Chondrocyte (in vitro differentiated cells): ENCODE measurements around the gene STRA8. TPM values are rescaled to one million over a fixed set of nuclear protein-coding genes. Genes with fewer than 3 reads are reported as not detected.

Experiments used
- DNase-seq: peaks from one replicate; pipeline ENCODE4 v3.0.0; 2021; ENCODE audit warnings: mixed read lengths, low spot score
- H3K27ac Mint-ChIP-seq: one replicate; pipeline ENCODE4 v1.8.0; 2021; ENCODE audit warnings: mild to moderate bottlenecking, moderate library complexity, mixed read lengths; ENCODE audit not compliant: unreplicated experiment
- H3K27me3 Mint-ChIP-seq: 2 replicates; pipeline ENCODE4 v1.8.0; 2021; ENCODE audit warnings: low read depth, mixed read lengths
- H3K36me3 Mint-ChIP-seq: 2 replicates; pipeline ENCODE4 v1.8.0; 2021; ENCODE audit warnings: low read depth, mixed read lengths
- H3K4me1 Mint-ChIP-seq: 2 replicates; pipeline ENCODE4 v1.8.0; 2021; ENCODE audit warnings: low read depth, mild to moderate bottlenecking, mixed read lengths
- H3K4me3 Mint-ChIP-seq: one replicate; pipeline ENCODE4 v1.8.0; 2021; ENCODE audit warnings: mild to moderate bottlenecking, moderate library complexity, mixed read lengths; ENCODE audit not compliant: unreplicated experiment
- H3K9me3 Mint-ChIP-seq: 2 replicates; pipeline ENCODE4 v1.8.0; 2021; ENCODE audit warnings: low read depth, mixed read lengths
- long read RNA-seq: library from polyadenylated mRNA; stranded (forward); transcript quantifications from one replicate; pipeline ENCODE4 v2.0.0, GENCODE V29; 2021
- total RNA-seq: library from RNA; stranded (reverse); gene quantifications from 3 replicates; pipeline ENCODE4 v1.2.1, GENCODE V29; 2021
- TF ChIP-seq, protein P1 (sequence below): fragments of 200-600 bp; sonication (generic); IDR thresholded peaks from 2 replicates; pipeline ENCODE4 v1.5.0; 2021; ENCODE audit warnings: antibody characterized with exemption, mild to moderate bottlenecking, moderate library complexity

Gene STRA8, protein sequence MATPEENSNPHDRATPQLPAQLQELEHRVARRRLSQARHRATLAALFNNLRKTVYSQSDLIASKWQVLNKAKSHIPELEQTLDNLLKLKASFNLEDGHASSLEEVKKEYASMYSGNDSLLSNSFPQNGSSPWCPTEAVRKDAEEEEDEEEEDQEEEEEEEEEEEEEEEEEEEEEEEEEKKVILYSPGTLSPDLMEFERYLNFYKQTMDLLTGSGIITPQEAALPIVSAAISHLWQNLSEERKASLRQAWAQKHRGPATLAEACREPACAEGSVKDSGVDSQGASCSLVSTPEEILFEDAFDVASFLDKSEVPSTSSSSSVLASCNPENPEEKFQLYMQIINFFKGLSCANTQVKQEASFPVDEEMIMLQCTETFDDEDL
- total RNA-seq: not detected in 3 replicates
- long read RNA-seq: 0 reads

DNA sequence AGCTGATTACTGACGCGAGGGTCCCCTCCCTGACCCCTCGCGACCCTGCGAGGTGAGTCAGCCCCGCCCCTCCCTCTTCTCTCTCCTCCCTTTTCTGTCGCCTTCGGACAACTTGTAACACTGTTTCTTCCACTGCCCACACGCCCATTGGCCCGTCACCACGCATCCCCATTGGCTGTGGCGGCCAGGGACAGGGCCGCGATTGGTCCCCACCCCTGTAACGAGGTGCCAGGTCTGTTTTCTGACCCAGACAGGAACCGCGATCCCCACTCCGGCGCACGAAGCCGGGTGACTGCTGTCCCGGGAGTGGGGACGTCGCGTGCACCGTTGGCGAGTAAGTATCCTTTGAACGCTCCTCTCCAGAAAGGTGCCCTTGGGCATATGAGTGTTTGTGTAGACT, at the start of gene STRA8:
TSS of gene STRA8 (plus strand) at position 269 of the 400 bp plus-strand sequence. CDS start 6,687 bp downstream, outside the sequence.
- Mint-ChIP-seq H3K27me3 (no peaks in the 10 kb centered on the region), H3K36me3 (no peaks in the 10 kb centered on the region), H3K4me1 (peaks cover 4% of the 10 kb centered on the region), H3K27ac (no peak within 1 kb of the TSS), H3K4me3 (no peak within 1 kb of the TSS), H3K9me3 (no peaks in the 10 kb centered on the region)
- no peak for DNase-seq
- TF ChIP-seq, protein P1, sequence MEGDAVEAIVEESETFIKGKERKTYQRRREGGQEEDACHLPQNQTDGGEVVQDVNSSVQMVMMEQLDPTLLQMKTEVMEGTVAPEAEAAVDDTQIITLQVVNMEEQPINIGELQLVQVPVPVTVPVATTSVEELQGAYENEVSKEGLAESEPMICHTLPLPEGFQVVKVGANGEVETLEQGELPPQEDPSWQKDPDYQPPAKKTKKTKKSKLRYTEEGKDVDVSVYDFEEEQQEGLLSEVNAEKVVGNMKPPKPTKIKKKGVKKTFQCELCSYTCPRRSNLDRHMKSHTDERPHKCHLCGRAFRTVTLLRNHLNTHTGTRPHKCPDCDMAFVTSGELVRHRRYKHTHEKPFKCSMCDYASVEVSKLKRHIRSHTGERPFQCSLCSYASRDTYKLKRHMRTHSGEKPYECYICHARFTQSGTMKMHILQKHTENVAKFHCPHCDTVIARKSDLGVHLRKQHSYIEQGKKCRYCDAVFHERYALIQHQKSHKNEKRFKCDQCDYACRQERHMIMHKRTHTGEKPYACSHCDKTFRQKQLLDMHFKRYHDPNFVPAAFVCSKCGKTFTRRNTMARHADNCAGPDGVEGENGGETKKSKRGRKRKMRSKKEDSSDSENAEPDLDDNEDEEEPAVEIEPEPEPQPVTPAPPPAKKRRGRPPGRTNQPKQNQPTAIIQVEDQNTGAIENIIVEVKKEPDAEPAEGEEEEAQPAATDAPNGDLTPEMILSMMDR: no peak

DNA sequence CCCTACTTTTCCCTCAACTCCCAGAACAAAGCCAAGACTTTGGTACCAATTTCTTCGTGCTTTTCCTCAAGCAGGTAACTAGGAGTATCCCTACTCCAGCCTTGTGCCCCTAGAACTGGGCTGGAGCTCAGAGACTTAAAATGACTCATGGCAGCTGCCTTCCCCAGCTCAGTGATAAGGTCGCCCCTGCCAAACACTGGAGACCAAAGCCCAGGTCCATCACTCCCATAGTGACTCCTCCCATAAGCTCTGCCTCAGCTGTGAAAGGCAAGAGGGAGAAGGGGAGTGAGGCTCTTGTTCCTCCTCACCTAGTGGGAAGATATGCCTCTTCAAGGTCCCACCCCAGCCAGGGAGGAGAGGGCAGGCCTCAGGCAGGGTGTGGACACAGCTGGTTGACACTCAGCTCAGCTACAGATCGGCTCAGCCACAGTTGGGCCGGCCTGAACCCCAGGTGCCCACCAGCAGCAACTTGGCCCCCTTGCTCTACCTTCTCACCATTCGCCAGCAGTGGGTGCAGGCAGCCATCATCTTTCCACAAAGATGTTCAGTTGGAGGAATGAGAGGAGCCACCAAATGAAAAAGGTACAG, 49.3 kb upstream of the STRA8 start:
- Mint-ChIP-seq H3K36me3 (peaks cover 57% of the 10 kb centered on the region), H3K27me3 (no peaks in the 10 kb centered on the region), H3K27ac (no peak overlapping the region), H3K9me3 (peaks cover 32% of the 10 kb centered on the region), H3K4me3 (no peak overlapping the region), H3K4me1 (no peaks in the 10 kb centered on the region)
- no peak for DNase-seq
- TF ChIP-seq, protein P1: no peak

DNA sequence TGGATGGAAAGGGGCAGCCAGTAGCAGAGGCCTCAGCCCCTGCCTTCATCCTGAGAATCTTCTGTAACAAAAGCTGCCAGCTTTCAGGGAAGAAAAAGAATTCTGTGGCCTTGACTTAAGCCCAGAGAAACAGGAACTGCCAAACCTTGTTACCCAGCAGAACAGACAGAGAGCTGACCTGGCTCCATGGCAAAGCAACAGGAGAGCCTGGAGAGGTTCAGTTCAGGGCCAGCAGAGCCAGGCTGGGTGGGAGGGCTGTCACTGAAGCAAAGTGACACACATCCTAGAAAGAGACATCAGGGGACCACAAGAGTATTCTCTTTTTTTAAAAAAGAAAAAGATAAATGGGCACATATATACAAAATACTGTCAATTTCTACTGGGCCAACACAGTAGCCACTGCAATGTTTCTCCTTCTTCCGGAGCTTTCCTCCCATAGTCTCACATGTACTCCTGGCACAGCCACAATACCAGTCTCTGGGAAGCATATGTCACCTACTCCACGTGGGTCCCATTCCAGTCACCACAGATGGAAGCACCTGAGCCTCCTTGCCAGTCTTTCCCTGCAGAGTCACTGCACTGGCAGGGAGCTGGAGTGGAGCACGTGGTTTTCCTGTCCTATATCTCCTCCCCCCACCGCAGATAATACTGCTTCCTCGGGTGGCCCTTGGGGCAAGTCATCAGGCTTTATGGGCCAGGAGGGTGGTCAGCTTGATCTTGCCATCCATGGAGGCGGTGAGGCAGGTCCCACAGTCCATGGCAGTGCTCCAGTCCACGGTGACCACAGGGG, 48.0 kb upstream of the STRA8 start:
- H3K9me3 Mint-ChIP-seq: peaks cover 25% of the 10 kb centered on the region
- no peak overlapping the region for H3K4me3 Mint-ChIP-seq
- H3K27ac Mint-ChIP-seq: no peak overlapping the region
- TF ChIP-seq, protein P1: no peak
- peaks cover 59% of the 10 kb centered on the region for H3K36me3 Mint-ChIP-seq
- DNase-seq: no peak
- H3K27me3 Mint-ChIP-seq: no peaks in the 10 kb centered on the region
- no peaks in the 10 kb centered on the region for H3K4me1 Mint-ChIP-seq

DNA sequence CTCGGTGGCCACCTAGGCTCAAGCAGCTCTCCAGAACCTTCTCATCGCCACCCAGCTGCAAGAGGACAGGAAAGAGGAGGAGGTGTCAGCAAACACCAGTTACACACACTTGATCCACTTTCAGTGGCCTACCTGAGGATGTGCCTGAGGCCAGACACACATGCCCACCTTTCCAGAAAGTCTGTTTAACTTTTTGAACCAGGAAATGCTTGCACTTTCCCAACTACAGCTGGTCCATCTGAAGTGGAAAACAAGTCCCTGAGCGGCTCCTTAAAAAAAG, 47.4 kb upstream of the STRA8 start:
- Mint-ChIP-seq H3K9me3 (peaks cover 21% of the 10 kb centered on the region), H3K4me3 (no peak overlapping the region), H3K27me3 (no peaks in the 10 kb centered on the region), H3K27ac (no peak overlapping the region), H3K4me1 (no peaks in the 10 kb centered on the region), H3K36me3 (peaks cover 60% of the 10 kb centered on the region)
- no peak for DNase-seq
- TF ChIP-seq, protein P1: no peak

DNA sequence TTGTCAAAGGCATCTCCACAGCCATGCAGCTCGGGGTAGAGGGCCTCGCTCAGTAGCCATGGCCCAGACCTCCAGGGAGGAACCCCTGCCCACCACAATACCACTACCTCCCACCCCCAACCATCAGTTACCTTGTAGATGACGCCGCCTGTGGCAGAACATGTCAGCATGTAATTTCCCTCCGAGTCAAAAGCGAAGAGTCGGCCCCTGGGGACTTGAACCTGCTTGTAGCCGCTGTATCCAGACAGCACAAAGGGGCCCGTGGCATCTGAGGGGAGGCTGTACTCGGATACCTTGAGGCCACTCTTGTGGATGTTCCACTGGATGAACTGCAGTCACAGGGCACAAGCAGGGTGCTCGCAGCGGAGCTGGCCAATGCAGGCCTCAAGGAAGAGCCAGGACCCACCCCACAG, 46.8 kb upstream of the STRA8 start:
- DNase-seq: no peak
- H3K36me3 Mint-ChIP-seq: peaks cover 59% of the 10 kb centered on the region
- no peak overlapping the region for H3K27ac Mint-ChIP-seq
- H3K27me3 Mint-ChIP-seq: no peaks in the 10 kb centered on the region
- peaks cover 15% of the 10 kb centered on the region for H3K9me3 Mint-ChIP-seq
- H3K4me1 Mint-ChIP-seq: no peaks in the 10 kb centered on the region
- TF ChIP-seq, protein P1: no peak
- H3K4me3 Mint-ChIP-seq: no peak overlapping the region
